ENCODE data around the gene MTA1.

GRCh38 chr14:105394714-105395537, 24.7 kb upstream of the MTA1 start:
- TF ChIP-seq CTCF (IDR thresholded peaks at IDR 0.05), result no peak
- TF ChIP-seq MAX (IDR thresholded peaks at IDR 0.05), result no peak
- no peak for TF ChIP-seq RAD21 (conservative IDR thresholded peaks at IDR 0.05 in 1 of 2, IDR thresholded peaks at IDR 0.05 in 1 of 2)
- no peak for TF ChIP-seq POLR2A (IDR thresholded peaks at IDR 0.05; ENCODE audit: low read length)
- TF ChIP-seq PBX3 (IDR thresholded peaks at IDR 0.05), result no peak
- no peak for TF ChIP-seq E2F6 (IDR thresholded peaks at IDR 0.05; ENCODE audit: borderline replicate concordance, low read depth)
- no peak for TF ChIP-seq EP300 (IDR thresholded peaks at IDR 0.05)
- TF ChIP-seq ZFP36 (IDR thresholded peaks at IDR 0.05; ENCODE audit: borderline replicate concordance, partially characterized antibody), result no peak
- no peak for TF ChIP-seq RFX5 (IDR thresholded peaks at IDR 0.05)
- TF ChIP-seq CBX2 (IDR thresholded peaks at IDR 0.05; ENCODE audit: borderline replicate concordance, low read depth), result no peak
- TF ChIP-seq CHD2 (IDR thresholded peaks at IDR 0.05; ENCODE audit: low read length, partially characterized antibody), result no peak
- no peak for TF ChIP-seq BCL3 (IDR thresholded peaks at IDR 0.05)
- no peak for TF ChIP-seq PHF8 (IDR thresholded peaks at IDR 0.05; ENCODE audit: borderline replicate concordance, low read depth)
- no peak for TF ChIP-seq CEBPB (IDR thresholded peaks at IDR 0.05)
